Erythroblast (primary cell): ENCODE results near the gene DDX47.

Experiments used
- GATA1 ChIP-seq: IDR thresholded peaks from 2 replicates; pipeline ENCODE4 v1.6.1; 2011; ENCODE audit warnings: low read depth, mild to moderate bottlenecking, control low read depth, low read length, moderate library complexity
- POLR2A ChIP-seq: IDR thresholded peaks from 2 replicates; pipeline ENCODE4 v1.6.1; 2011; ENCODE audit warnings: mild to moderate bottlenecking, low read length

- TF ChIP-seq POLR2A (no peak), GATA1 (no peak)
Observed at GRCh38 chr12:12821975-12822374, 8.8 kb downstream of the DDX47 start.
